Suprapubic skin (tissue), 3 donors: Measurements from ENCODE around the gene CFAP99.

ENCODE experiments used
- POLR2AphosphoS5 ChIP-seq, 3 donors: sonication (generic); formaldehyde crosslinking; IDR thresholded peaks; one replicate each; pipeline ENCODE4 v1.6.1; 2017; ENCODE audit warnings: antibody characterized with exemption in 3 of 3
- TF ChIP-seq, protein P1 (sequence below), 2 donors: fragments of 200-600 bp in 1 of 2; fragments of 450-650 bp in 1 of 2; sonication (generic) in 1 of 2; IDR thresholded peaks; one replicate each; pipeline ENCODE4 v1.5.1; 2016 to 2019; ENCODE audit warnings: antibody characterized with exemption in 2 of 2, mild to moderate bottlenecking in 1 of 2, moderate library complexity in 1 of 2

DNA sequence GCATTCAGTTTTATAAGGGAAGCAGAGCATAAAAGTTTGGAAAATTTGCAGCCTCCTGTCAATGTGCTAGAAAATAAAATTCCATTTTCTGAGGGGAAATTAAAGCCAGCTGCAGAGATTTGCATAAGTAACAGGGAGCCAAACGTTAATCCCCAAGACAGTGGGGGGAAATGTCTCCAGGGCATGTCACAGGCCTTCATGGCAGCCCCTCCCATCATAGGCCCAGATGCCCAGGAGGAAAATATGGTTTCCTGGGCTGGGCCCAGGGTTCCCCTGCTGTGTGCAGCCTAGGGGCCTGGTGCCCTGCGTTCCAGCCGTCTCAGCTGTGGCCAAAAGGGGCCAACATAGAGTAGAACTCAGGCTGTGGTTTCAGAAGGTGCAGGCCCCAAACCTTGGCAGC lies 59.5 kb downstream of the CFAP99 start:
- TF ChIP-seq, protein P1, sequence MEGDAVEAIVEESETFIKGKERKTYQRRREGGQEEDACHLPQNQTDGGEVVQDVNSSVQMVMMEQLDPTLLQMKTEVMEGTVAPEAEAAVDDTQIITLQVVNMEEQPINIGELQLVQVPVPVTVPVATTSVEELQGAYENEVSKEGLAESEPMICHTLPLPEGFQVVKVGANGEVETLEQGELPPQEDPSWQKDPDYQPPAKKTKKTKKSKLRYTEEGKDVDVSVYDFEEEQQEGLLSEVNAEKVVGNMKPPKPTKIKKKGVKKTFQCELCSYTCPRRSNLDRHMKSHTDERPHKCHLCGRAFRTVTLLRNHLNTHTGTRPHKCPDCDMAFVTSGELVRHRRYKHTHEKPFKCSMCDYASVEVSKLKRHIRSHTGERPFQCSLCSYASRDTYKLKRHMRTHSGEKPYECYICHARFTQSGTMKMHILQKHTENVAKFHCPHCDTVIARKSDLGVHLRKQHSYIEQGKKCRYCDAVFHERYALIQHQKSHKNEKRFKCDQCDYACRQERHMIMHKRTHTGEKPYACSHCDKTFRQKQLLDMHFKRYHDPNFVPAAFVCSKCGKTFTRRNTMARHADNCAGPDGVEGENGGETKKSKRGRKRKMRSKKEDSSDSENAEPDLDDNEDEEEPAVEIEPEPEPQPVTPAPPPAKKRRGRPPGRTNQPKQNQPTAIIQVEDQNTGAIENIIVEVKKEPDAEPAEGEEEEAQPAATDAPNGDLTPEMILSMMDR (IDR thresholded peaks at IDR 0.05), result no peak
- no peak for TF ChIP-seq POLR2AphosphoS5 (IDR thresholded peaks at IDR 0.05)
